HEK293T (cell line): ENCODE results near the gene STAT5B.

Experiments
- ARNT ChIP-seq: fragments of 450-650 bp; IDR thresholded peaks from 2 replicates; pipeline ENCODE4 v1.6.1; 2017; ENCODE audit warnings: mild to moderate bottlenecking
- BHLHE40 ChIP-seq: fragments of 450-650 bp; IDR thresholded peaks from 2 replicates; pipeline ENCODE4 v1.6.1; 2016; ENCODE audit warnings: mild to moderate bottlenecking, moderate library complexity, borderline replicate concordance
- CTBP1 ChIP-seq: fragments of 450-650 bp; IDR thresholded peaks from 2 replicates; pipeline ENCODE4 v1.6.1; 2016; ENCODE audit warnings: borderline replicate concordance
- ELF4 ChIP-seq: fragments of 450-650 bp; IDR thresholded peaks from 2 replicates; pipeline ENCODE4 v1.6.1; 2017; ENCODE audit warnings: antibody characterized with exemption
- FOXA1 ChIP-seq: fragments of 450-650 bp; IDR thresholded peaks from 2 replicates; pipeline ENCODE4 v1.6.1; 2016; ENCODE audit warnings: mild to moderate bottlenecking
- FOXK2 ChIP-seq: fragments of 450-650 bp; IDR thresholded peaks from 2 replicates; pipeline ENCODE4 v1.6.1; 2016; ENCODE audit warnings: mild to moderate bottlenecking
- FOXM1 ChIP-seq: fragments of 450-650 bp; IDR thresholded peaks from 2 replicates; pipeline ENCODE4 v1.6.1; 2017; ENCODE audit warnings: mild to moderate bottlenecking, borderline replicate concordance
- L3MBTL2 ChIP-seq: fragments of 450-650 bp; conservative IDR thresholded peaks from 2 replicates; pipeline ENCODE4 v1.6.1; 2016; ENCODE audit warnings: mild to moderate bottlenecking
- LEF1 ChIP-seq: fragments of 450-650 bp; IDR thresholded peaks from 2 replicates; pipeline ENCODE4 v1.6.1; 2017; ENCODE audit warnings: mild to moderate bottlenecking, borderline replicate concordance
- PKNOX1 ChIP-seq: fragments of 450-650 bp; IDR thresholded peaks from 2 replicates; pipeline ENCODE4 v1.6.1; 2016
- SP1 ChIP-seq: fragments of 450-650 bp; IDR thresholded peaks from 2 replicates; pipeline ENCODE4 v1.6.1; 2017
- SUZ12 ChIP-seq: fragments of 450-650 bp; IDR thresholded peaks from 2 replicates; pipeline ENCODE4 v1.6.1; 2016; ENCODE audit warnings: mild to moderate bottlenecking
- TARDBP ChIP-seq: fragments of 450-650 bp; IDR thresholded peaks from 2 replicates; pipeline ENCODE4 v1.6.1; 2016
- ZNF384 ChIP-seq: fragments of 450-650 bp; IDR thresholded peaks from 2 replicates; pipeline ENCODE4 v1.6.1; 2016

DNA sequence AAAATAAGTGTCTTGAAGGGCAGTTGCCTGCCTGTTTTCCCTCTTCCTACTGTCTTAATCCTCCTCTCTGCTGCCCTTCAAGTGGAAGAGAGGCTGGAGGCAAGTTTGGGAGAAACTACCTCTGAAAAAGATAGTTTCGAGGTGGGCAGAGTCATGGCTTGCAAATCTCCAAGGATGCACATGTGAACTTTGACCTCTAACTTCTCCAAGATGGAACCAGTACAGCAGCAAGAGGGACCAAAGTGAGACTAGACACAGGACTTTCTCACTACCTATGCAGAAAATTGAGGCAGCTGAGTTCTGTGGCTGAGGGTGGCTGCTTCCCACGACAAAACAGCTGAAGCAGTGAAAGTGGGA is 94.4 kb downstream of the STAT5B start:
- TF ChIP-seq TARDBP (no peak), FOXM1 (no peak), FOXK2 (no peak), SP1 (no peak), PKNOX1 (no peak), BHLHE40 (no peak), LEF1 (no peak), L3MBTL2 (no peak), SUZ12 (no peak), FOXA1 (no peak), ARNT (no peak), CTBP1 (no peak), ELF4 (no peak), ZNF384 (no peak)
